Activated CD4-positive, alpha-beta T cell treated with anti-CD3 and anti-CD28 coated beads for 4 hours (primary cell): ENCODE results near the gene SLC25A30.
"Not testable (repeated sequence)": the region's sequence is repeated elsewhere in the genome, so short reads cannot be mapped to it uniquely, and the experiment has no call there.

Experiments
- DNase-seq, 2 donors: peaks; one replicate each; pipeline ENCODE4 v3.0.0-alpha.2; 2020

The SLC25A30 gene

GRCh38 chr13:45390348-45390747, 27.8 kb downstream of the SLC25A30 start:
- DNase-seq, result not testable (repeated sequence)

GRCh38 chr13:45388664-45389063, 29.5 kb downstream of the SLC25A30 start:
- DNase-seq, result no peak

GRCh38 chr13:45386892-45387575, 31.1 kb downstream of the SLC25A30 start:
- DNase-seq, result not testable (repeated sequence)

- DNase-seq, result no peak
Measured at GRCh38 chr13:45385907-45386553, 32.1 kb downstream of the SLC25A30 start.

- DNase-seq, result no peak
Measured at GRCh38 chr13:45385320-45385719, 32.9 kb downstream of the SLC25A30 start.

GRCh38 chr13:45384474-45385174, 33.5 kb downstream of the SLC25A30 start:
- no peak for DNase-seq

- DNase-seq, result not testable (repeated sequence)
Measured at GRCh38 chr13:45382739-45383138, 35.4 kb downstream of the SLC25A30 start.

GRCh38 chr13:45381196-45381595, 37.0 kb downstream of the SLC25A30 start:
- DNase-seq, result no peak

- not testable (repeated sequence) for DNase-seq
Measured at GRCh38 chr13:45380708-45381107, 37.5 kb downstream of the SLC25A30 start.

- not testable (repeated sequence) for DNase-seq
Measured at GRCh38 chr13:45379516-45379915, 38.7 kb downstream of the SLC25A30 start.

GRCh38 chr13:45378786-45379185, 39.4 kb downstream of the SLC25A30 start:
- DNase-seq, result not testable (repeated sequence)

- not testable (repeated sequence) for DNase-seq
Measured at GRCh38 chr13:45377314-45377713, 40.9 kb downstream of the SLC25A30 start.

GRCh38 chr13:45376651-45377050, 41.5 kb downstream of the SLC25A30 start:
- not testable (repeated sequence) for DNase-seq

GRCh38 chr13:45374917-45375316, 43.3 kb downstream of the SLC25A30 start:
- DNase-seq, result no peak

GRCh38 chr13:45373162-45373547, 45.0 kb downstream of the SLC25A30 start:
- DNase-seq, result no peak

- DNase-seq, result no peak
Measured at GRCh38 chr13:45372189-45373161, 45.7 kb downstream of the SLC25A30 start.

GRCh38 chr13:45370922-45371406, 47.2 kb downstream of the SLC25A30 start:
- peak; percentile 41 to 50 for DNase-seq

GRCh38 chr13:45369116-45369515, 49.1 kb downstream of the SLC25A30 start:
- no peak for DNase-seq

- DNase-seq, result no peak
Measured at GRCh38 chr13:45368571-45368970, 49.6 kb downstream of the SLC25A30 start.

GRCh38 chr13:45368005-45368404, 50.2 kb downstream of the SLC25A30 start:
- peak in 1 of 2 donors; percentile 18 for DNase-seq

GRCh38 chr13:45367358-45367757, 50.8 kb downstream of the SLC25A30 start:
- peak; percentile 93 to 94 for DNase-seq

- no peak for DNase-seq
Measured at GRCh38 chr13:45365558-45365885, 52.7 kb downstream of the SLC25A30 start.
